Smooth muscle cell (in vitro differentiated cells): ENCODE data around the gene ZC3H12C. TPM values are rescaled to one million over a fixed set of nuclear protein-coding genes. Genes with fewer than 3 reads are reported as not detected.

Experiments used
- DNase-seq: peaks from one replicate; lab custom pipeline; 2025; ENCODE audit not compliant: unreplicated experiment; lab: John Stamatoyannopoulos, UW
- H2AFZ ChIP-seq: fragments of 200-600 bp; sonication (generic); 2 replicates; pipeline ENCODE4 v1.6.0; 2016; ENCODE audit warnings: antibody characterized with exemption, low read depth, mild to moderate bottlenecking
- H3F3A ChIP-seq: fragments of 200-600 bp; sonication (generic); 2 replicates; pipeline ENCODE4 v1.6.0; 2017; ENCODE audit warnings: antibody characterized with exemption, low read depth
- H3K27ac ChIP-seq: fragments of 200-600 bp; sonication (generic); 2 replicates; pipeline ENCODE4 v1.5.1; 2016; ENCODE audit warnings: low read depth, mild to moderate bottlenecking
- H3K27me3 ChIP-seq: fragments of 200-600 bp; sonication (generic); 2 replicates; pipeline ENCODE4 v1.6.1; 2016; ENCODE audit warnings: low read depth, mild to moderate bottlenecking
- H3K36me3 ChIP-seq: fragments of 200-600 bp; sonication (generic); 2 replicates; pipeline ENCODE4 v1.5.1; 2016; ENCODE audit warnings: low read depth
- H3K4me1 ChIP-seq: fragments of 200-600 bp; sonication (generic); 2 replicates; pipeline ENCODE4 v1.5.1; 2016; ENCODE audit warnings: low read depth
- H3K4me2 ChIP-seq: fragments of 200-600 bp; sonication (generic); 2 replicates; pipeline ENCODE4 v1.6.0; 2016; ENCODE audit warnings: mild to moderate bottlenecking
- H3K4me3 ChIP-seq: fragments of 200-600 bp; sonication (generic); 2 replicates; pipeline ENCODE4 v1.5.1; 2016; ENCODE audit warnings: mild to moderate bottlenecking
- H3K79me2 ChIP-seq: fragments of 200-600 bp; sonication (generic); 2 replicates; pipeline ENCODE4 v1.6.0; 2016; ENCODE audit warnings: low read depth, mild to moderate bottlenecking
- H3K9ac ChIP-seq: fragments of 200-600 bp; sonication (generic); 2 replicates; pipeline ENCODE4 v1.6.0; 2016; ENCODE audit warnings: low read depth
- H3K9me3 ChIP-seq: fragments of 200-600 bp; sonication (generic); replicated peaks from 2 replicates; pipeline ENCODE4 v1.5.1; 2016; ENCODE audit warnings: low read depth
- H4K20me1 ChIP-seq: fragments of 200-600 bp; sonication (generic); 2 replicates; pipeline ENCODE4 v1.6.0; 2016; ENCODE audit warnings: low read depth
- WGBS: methylation state at CpG from one replicate; pipeline ENCODE4 v1.1.7; 2016; ENCODE audit warnings: low lambda C conversion rate; 5-methylcytosine and 5-hydroxymethylcytosine counted together
- polyA plus RNA-seq: library from polyadenylated mRNA; unstranded; fragments of >200 nt; fragmentation: Nextera tagmentation; extraction: Ambion mirVana; gene quantifications from 2 replicates; pipeline ENCODE4 v1.2.1, GENCODE V29; 2016
- total RNA-seq: library from RNA; depleted of rRNA; stranded (reverse); fragments of >200 nt; gene quantifications from 2 replicates; pipeline ENCODE4 v1.2.3, GENCODE V29; 2014
- TF ChIP-seq, protein P1 (sequence below): fragments of 200-600 bp; sonication (generic); IDR thresholded peaks from 2 replicates; pipeline ENCODE4 v1.5.1; 2017; ENCODE audit warnings: borderline replicate concordance, mild to moderate bottlenecking, antibody characterized with exemption; ENCODE audit not compliant: insufficient read depth, poor library complexity, severe bottlenecking

Gene ZC3H12C
- total and polyA plus RNA-seq, 2 experiments from 2014 or later, result 1.9 to 10.6 TPM

- H3K27ac ChIP-seq, result no peak overlapping the region
- H3K4me2 ChIP-seq, result no peak overlapping the region
- no peaks in the 10 kb centered on the region for H3K4me1 ChIP-seq
- TF ChIP-seq, protein P1, sequence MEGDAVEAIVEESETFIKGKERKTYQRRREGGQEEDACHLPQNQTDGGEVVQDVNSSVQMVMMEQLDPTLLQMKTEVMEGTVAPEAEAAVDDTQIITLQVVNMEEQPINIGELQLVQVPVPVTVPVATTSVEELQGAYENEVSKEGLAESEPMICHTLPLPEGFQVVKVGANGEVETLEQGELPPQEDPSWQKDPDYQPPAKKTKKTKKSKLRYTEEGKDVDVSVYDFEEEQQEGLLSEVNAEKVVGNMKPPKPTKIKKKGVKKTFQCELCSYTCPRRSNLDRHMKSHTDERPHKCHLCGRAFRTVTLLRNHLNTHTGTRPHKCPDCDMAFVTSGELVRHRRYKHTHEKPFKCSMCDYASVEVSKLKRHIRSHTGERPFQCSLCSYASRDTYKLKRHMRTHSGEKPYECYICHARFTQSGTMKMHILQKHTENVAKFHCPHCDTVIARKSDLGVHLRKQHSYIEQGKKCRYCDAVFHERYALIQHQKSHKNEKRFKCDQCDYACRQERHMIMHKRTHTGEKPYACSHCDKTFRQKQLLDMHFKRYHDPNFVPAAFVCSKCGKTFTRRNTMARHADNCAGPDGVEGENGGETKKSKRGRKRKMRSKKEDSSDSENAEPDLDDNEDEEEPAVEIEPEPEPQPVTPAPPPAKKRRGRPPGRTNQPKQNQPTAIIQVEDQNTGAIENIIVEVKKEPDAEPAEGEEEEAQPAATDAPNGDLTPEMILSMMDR, result no peak
- peaks cover 45% of the 10 kb centered on the region for H3K79me2 ChIP-seq
- no peaks in the 10 kb centered on the region for H3K27me3 ChIP-seq
- DNase-seq, result no peak
- H3K9me3 ChIP-seq, result no peaks in the 10 kb centered on the region
- no peak overlapping the region for H3K9ac ChIP-seq
- no peak overlapping the region for H3K4me3 ChIP-seq
- 92% methylated on average over 4 of the region's 4 CpGs for WGBS
- H2AFZ ChIP-seq, result no peak overlapping the region
- no peaks in the 10 kb centered on the region for H3K36me3 ChIP-seq
- no peaks in the 10 kb centered on the region for H3F3A ChIP-seq
- H4K20me1 ChIP-seq, result peaks cover 24% of the 10 kb centered on the region
Measured at GRCh38 chr11:110113973-110114372, 20.8 kb downstream of the ZC3H12C start.

DNA sequence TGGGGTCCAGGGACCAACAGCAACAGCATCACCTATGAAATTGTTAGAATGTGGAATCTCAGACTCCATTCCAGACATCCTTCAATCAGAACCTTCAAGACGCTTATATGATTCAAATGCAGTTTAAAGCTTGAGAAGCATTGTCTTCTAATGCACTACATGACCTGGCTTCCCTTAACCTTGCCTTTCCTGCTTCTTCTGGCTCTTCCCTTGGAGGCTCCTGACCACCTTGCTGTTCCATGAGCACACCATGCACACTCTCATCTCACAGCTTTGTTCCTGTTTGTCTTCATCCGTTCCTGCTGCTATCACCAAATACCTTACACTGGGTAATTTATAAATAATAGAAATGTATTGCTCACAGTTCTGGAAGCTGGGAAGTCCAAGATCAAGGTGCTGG lies 26.1 kb downstream of the ZC3H12C start:
- no peaks in the 10 kb centered on the region for H3K9me3 ChIP-seq
- no peaks in the 10 kb centered on the region for H3K36me3 ChIP-seq
- H3K4me1 ChIP-seq, result peaks cover 10% of the 10 kb centered on the region
- TF ChIP-seq, protein P1, result no peak
- H3F3A ChIP-seq, result no peaks in the 10 kb centered on the region
- no peak overlapping the region for H3K9ac ChIP-seq
- H3K27ac ChIP-seq, result no peak overlapping the region
- no peaks in the 10 kb centered on the region for H3K27me3 ChIP-seq
- H4K20me1 ChIP-seq, result peaks cover 5% of the 10 kb centered on the region
- H3K4me3 ChIP-seq, result no peak overlapping the region
- H3K79me2 ChIP-seq, result peaks cover 23% of the 10 kb centered on the region
- H2AFZ ChIP-seq, result no peak overlapping the region
- WGBS, result 88% methylated on average over 2 of the region's 2 CpGs
- DNase-seq, result no peak
- no peak overlapping the region for H3K4me2 ChIP-seq

DNA sequence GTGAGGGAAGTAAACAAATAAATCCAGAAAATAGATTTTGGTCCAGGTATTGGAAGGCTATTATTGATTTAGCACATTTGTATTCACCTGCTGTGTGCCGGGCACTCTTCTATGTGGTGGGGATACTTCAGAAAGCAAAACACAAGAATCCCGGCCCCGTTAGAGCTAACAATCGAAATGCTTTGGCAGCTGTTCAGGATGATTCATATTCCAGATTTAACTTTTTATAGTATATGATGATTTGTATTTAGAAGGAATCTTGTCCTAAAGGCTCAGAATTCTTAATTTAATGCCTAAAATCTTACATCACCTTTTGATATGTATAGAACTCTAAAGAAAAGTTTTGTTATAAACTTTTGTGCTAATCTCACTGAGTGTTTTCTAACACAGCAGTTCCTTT lies 28.0 kb downstream of the ZC3H12C start:
- no peak overlapping the region for H2AFZ ChIP-seq
- no peak overlapping the region for H3K27ac ChIP-seq
- H3K9me3 ChIP-seq, result no peaks in the 10 kb centered on the region
- no peak overlapping the region for H3K4me3 ChIP-seq
- no peak overlapping the region for H3K4me2 ChIP-seq
- no peaks in the 10 kb centered on the region for H3K27me3 ChIP-seq
- no peak for DNase-seq
- H3K36me3 ChIP-seq, result no peaks in the 10 kb centered on the region
- TF ChIP-seq, protein P1, result no peak
- H3K4me1 ChIP-seq, result peaks cover 10% of the 10 kb centered on the region
- H4K20me1 ChIP-seq, result peaks cover 5% of the 10 kb centered on the region
- H3F3A ChIP-seq, result no peaks in the 10 kb centered on the region
- WGBS, result 70% methylated on average over 4 of the region's 4 CpGs
- H3K9ac ChIP-seq, result no peak overlapping the region
- H3K79me2 ChIP-seq, result peaks cover 16% of the 10 kb centered on the region

DNA sequence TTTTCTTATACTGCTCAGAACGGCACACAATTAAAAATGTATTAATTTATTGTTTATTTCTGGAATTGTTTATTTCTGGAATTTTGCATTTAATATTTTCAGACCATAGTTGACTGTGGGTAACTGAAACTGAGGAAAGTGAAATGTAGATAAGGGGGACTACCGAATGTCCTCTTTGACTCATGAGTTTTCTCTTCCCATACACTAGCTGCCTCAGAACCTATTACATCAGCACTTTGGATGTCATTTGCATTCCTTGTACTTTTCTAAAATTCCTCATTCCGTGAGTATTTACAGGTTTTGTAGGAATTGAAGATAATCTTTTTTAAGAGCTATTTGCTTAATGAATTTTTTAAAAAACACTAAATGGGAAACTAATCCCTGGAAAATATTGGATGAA lies 29.8 kb downstream of the ZC3H12C start:
- no peak overlapping the region for H3K9ac ChIP-seq
- H3K4me2 ChIP-seq, result peak overlapping the region; percentile 30
- no peaks in the 10 kb centered on the region for H3K9me3 ChIP-seq
- H3F3A ChIP-seq, result peaks cover 12% of the 10 kb centered on the region
- no peak overlapping the region for H3K4me3 ChIP-seq
- peak overlapping the region; percentile 26 for H3K27ac ChIP-seq
- no peaks in the 10 kb centered on the region for H3K27me3 ChIP-seq
- H3K36me3 ChIP-seq, result no peaks in the 10 kb centered on the region
- TF ChIP-seq, protein P1, result no peak
- DNase-seq, result no peak
- H3K4me1 ChIP-seq, result peaks cover 24% of the 10 kb centered on the region
- no peaks in the 10 kb centered on the region for H4K20me1 ChIP-seq
- peaks cover 4% of the 10 kb centered on the region for H3K79me2 ChIP-seq
- H2AFZ ChIP-seq, result no peak overlapping the region
- 50% methylated on average over 3 of the region's 3 CpGs for WGBS
